Pancreas (tissue), 10 donors: ENCODE results near the gene CLN6. TPM values are rescaled to one million over a fixed set of nuclear protein-coding genes. Genes with fewer than 3 reads are reported as not detected.
"Not testable (repeated sequence)": the region's sequence is repeated elsewhere in the genome, so short reads cannot be mapped to it uniquely, and the experiment has no call there.

Experiments used
- ATAC-seq, 4 donors: fragments of 200-7000 bp; cut with Tn5 transposase; one replicate each; pipeline versions ENCODE4 v1.8.0 to v1.9.1; 2020; ENCODE audit warnings: mild to moderate bottlenecking in 4 of 4, moderate library complexity in 4 of 4
- DNase-seq, 6 donors: peaks; one replicate each; pipeline ENCODE4 v3.0.0-alpha.2; 2020
- FAIRE-seq: peaks from 2 replicates; lab custom pipeline; 2012; peaks lifted over from hg19 to GRCh38; lab: Jason Lieb, UNC
- H3K27ac ChIP-seq, 4 donors: fragments of 200-600 bp; sonication (generic); 1 replicate in 3 of 4; 2 replicates in 1 of 4; pipeline versions ENCODE4 v1.5.0 to v1.8.0; 2020
- H3K27me3 ChIP-seq, 4 donors: fragments of 200-600 bp; one replicate each; pipeline ENCODE4 v1.8.0; 2021
- H3K36me3 ChIP-seq, 3 donors: fragments of 200-600 bp; sonication (generic) in 1 of 3; one replicate each; pipeline versions ENCODE4 v1.5.0 to v1.8.0; 2020 to 2021
- H3K4me1 ChIP-seq, 3 donors: fragments of 200-600 bp; one replicate each; pipeline ENCODE4 v1.8.0; 2021
- H3K4me3 ChIP-seq, 4 donors: fragments of 200-600 bp; sonication (generic) in 2 of 4; one replicate each; pipeline versions ENCODE4 v1.5.0 to v1.8.0; 2020 to 2021
- H3K9me3 ChIP-seq, 4 donors: fragments of 200-600 bp; one replicate each; pipeline ENCODE4 v1.8.0; 2021
- CTCF ChIP-seq, 4 donors: fragments of 200-600 bp; sonication (generic) in 3 of 4; IDR thresholded peaks; one replicate each; pipeline versions ENCODE4 v1.5.0 to v1.8.0; 2021; ENCODE audit warnings: antibody characterized with exemption in 4 of 4
- WGBS, 2 donors: extraction: QIAGEN DNeasy Blood & Tissue Kit; methylation state at CpG; one replicate each; pipeline ENCODE4 v1.1.7; 2013; 5-methylcytosine and 5-hydroxymethylcytosine counted together
- intact Hi-C, 3 donors: fragments of 100-400 bp; cut with DNase I; formaldehyde crosslinking; loops; one replicate each; pipeline versions ENCODE4 v1.11.1 to v1.14.2; 2022
- polyA plus RNA-seq, 2 donors: library from polyadenylated mRNA; stranded (reverse); fragments of 200-250 nt; gene quantifications; one replicate each; pipeline ENCODE4 v1.2.3, GENCODE V29; 2013
- total RNA-seq, 6 donors: library from RNA; stranded (reverse); fragmentation: NEBNext Ultra II Directional in 4 of 6; extraction: Animal tissue kit (Norgen Biotek cat#: 25700) in 4 of 6; gene quantifications; one replicate each; pipeline versions ENCODE4 v1.2.1 to v1.2.4, GENCODE V29; 2021 to 2023
- donor health status: healthy with polysubstance abuse.
- donor health status: DM: no; HTN: no; CAD: no; lungs with moderate emphysema.
- donor health status: DM: no; HTN: no; CAD: no.
- donor health status: control.
- donor health status: control.
- donor health status: Bipolar disorder and iron deficiency.
- donor health status: DM: yes; HTN: yes; CAD: no.
- donor health status: DM: no; HTN: no; CAD: no.
- donor health status: DM: no; HTN: no; CAD: no.
- donor health status: DM: yes; HTN: yes; CAD: no.

The CLN6 gene
- total and polyA plus RNA-seq, 8 donors, result 10.6 to 23.3 (median 13.6) TPM

- WGBS, 2 donors, result 53% methylated on average over 20 of the region's 20 CpGs
- ATAC-seq (no peak), FAIRE-seq (no peak), DNase-seq (no peak)
- Histone ChIP-seq H3K27ac (peak overlapping the region in 2 of 4 donors; percentile 19 to 66), H3K4me1 (peaks cover 0 to 11% (median 3%) of the 10 kb centered on the region in 3 donors), H3K27me3 (no peaks in the 10 kb centered on the region), H3K4me3 (peak overlapping the region; percentile 76 to 97 (median 90)), H3K9me3 (no peaks in the 10 kb centered on the region), H3K36me3 (no peaks in the 10 kb centered on the region)
- intact Hi-C loops, result no loop called here
- no peak for TF ChIP-seq CTCF (IDR thresholded peaks at IDR 0.05)
Observed at GRCh38 chr15:68230157-68231100, 901 bp upstream of the CLN6 start.

- ATAC-seq, result peak in 1 of 4 donors; percentile 3
- H3K9me3 ChIP-seq, result no peaks in the 10 kb centered on the region
- H3K4me3 ChIP-seq, result peak overlapping the region; percentile 76 to 97 (median 90)
- H3K4me1 ChIP-seq, result peaks cover 0 to 11% (median 3%) of the 10 kb centered on the region in 3 donors
- DNase-seq, result peak in 1 of 6 donors; percentile 34
- no peak for TF ChIP-seq CTCF (IDR thresholded peaks at IDR 0.05)
- peak overlapping the region; percentile 62 to 79 (median 68) for H3K27ac ChIP-seq
- intact Hi-C loops, result no loop called here
- H3K27me3 ChIP-seq, result no peaks in the 10 kb centered on the region
- 0 to 2% methylated on average over 25 to 39 of the region's 39 CpGs for WGBS, 2 donors
- FAIRE-seq, result no peak
- H3K36me3 ChIP-seq, result no peaks in the 10 kb centered on the region
Observed at GRCh38 chr15:68228971-68229385, 550 bp downstream of the CLN6 start.

GRCh38 chr15:68228143-68228970 lies 1.2 kb downstream of the CLN6 start:
- ATAC-seq, result no peak
- H3K27ac ChIP-seq, result no peak overlapping the region
- DNase-seq, result no peak

GRCh38 chr15:68227643-68228142 lies 1.8 kb downstream of the CLN6 start:
- H3K4me1 ChIP-seq, result peaks cover 0 to 11% (median 3%) of the 10 kb centered on the region in 3 donors
- no peak for ATAC-seq
- no peaks in the 10 kb centered on the region for H3K27me3 ChIP-seq
- H3K36me3 ChIP-seq, result no peaks in the 10 kb centered on the region
- DNase-seq, result no peak
- WGBS, 2 donors, result 80 to 83% methylated on average over 9 of the region's 9 CpGs
- intact Hi-C loops, result no loop called here
- no peak overlapping the region for H3K4me3 ChIP-seq
- no peaks in the 10 kb centered on the region for H3K9me3 ChIP-seq
- no peak overlapping the region for H3K27ac ChIP-seq
- TF ChIP-seq CTCF (IDR thresholded peaks at IDR 0.05), result no peak
- no peak for FAIRE-seq

More at GRCh38 chr15:68228143-68228970, 1.2 kb downstream of the CLN6 start:
- 36 to 39% methylated on average over 25 of the region's 25 CpGs for WGBS, 2 donors
- Histone ChIP-seq H3K9me3 (no peaks in the 10 kb centered on the region), H3K4me3 (peak overlapping the region; percentile 76 to 97 (median 90)), H3K4me1 (peaks cover 0 to 11% (median 3%) of the 10 kb centered on the region in 3 donors), H3K27me3 (no peaks in the 10 kb centered on the region), H3K36me3 (no peaks in the 10 kb centered on the region)
- intact Hi-C loops, result no loop called here
- FAIRE-seq, result no peak
- TF ChIP-seq CTCF (IDR thresholded peaks at IDR 0.05), result no peak

- intact Hi-C loops, H3K9me3 ChIP-seq, H3K27ac ChIP-seq, H3K4me3 ChIP-seq, H3K27me3 ChIP-seq, H3K36me3 ChIP-seq, DNase-seq, ATAC-seq, FAIRE-seq: not testable (repeated sequence)
- H3K4me1 ChIP-seq, result peaks cover 0 to 11% (median 3%) of the 10 kb centered on the region in 3 donors
- WGBS, 2 donors, result 95 to 96% methylated on average over 4 of the region's 4 CpGs
Observed at GRCh38 chr15:68225442-68225841, 4.1 kb downstream of the CLN6 start.
